GM18519 (cell line): ENCODE results near the gene SLC24A3.
"Not testable (repeated sequence)": the region's sequence is repeated elsewhere in the genome, so short reads cannot be mapped to it uniquely, and the experiment has no call there.

Experiments
- ATAC-seq: cut with Tn5 transposase; IDR thresholded peaks from one replicate; pipeline ENCODE4 v1.9.1; 2021; ENCODE audit warnings: mild to moderate bottlenecking, moderate library complexity; ENCODE audit not compliant: unreplicated experiment, low FRiP score

Gene SLC24A3

GRCh38 chr20:19609642-19610223 lies 397.3 kb downstream of the SLC24A3 start:
- no peak for ATAC-seq

GRCh38 chr20:19615629-19616028 lies 403.2 kb downstream of the SLC24A3 start:
- ATAC-seq, result no peak

GRCh38 chr20:19616081-19616480 lies 403.6 kb downstream of the SLC24A3 start:
- ATAC-seq, result no peak

GRCh38 chr20:19616620-19617019 lies 404.2 kb downstream of the SLC24A3 start:
- ATAC-seq, result no peak

GRCh38 chr20:19617256-19617655 lies 404.8 kb downstream of the SLC24A3 start:
- no peak for ATAC-seq

- no peak for ATAC-seq
Observed at GRCh38 chr20:19618711-19619110, 406.3 kb downstream of the SLC24A3 start.

- no peak for ATAC-seq
Observed at GRCh38 chr20:19619904-19620430, 407.5 kb downstream of the SLC24A3 start.

GRCh38 chr20:19620446-19620845 lies 408.0 kb downstream of the SLC24A3 start:
- ATAC-seq, result no peak

GRCh38 chr20:19621072-19621471 lies 408.6 kb downstream of the SLC24A3 start:
- ATAC-seq, result no peak

GRCh38 chr20:19624221-19624965 lies 412.0 kb downstream of the SLC24A3 start:
- no peak for ATAC-seq

- ATAC-seq, result no peak
Observed at GRCh38 chr20:19625426-19625825, 413.0 kb downstream of the SLC24A3 start.

GRCh38 chr20:19626896-19627295 lies 414.5 kb downstream of the SLC24A3 start:
- no peak for ATAC-seq

GRCh38 chr20:19628570-19629134 lies 416.2 kb downstream of the SLC24A3 start:
- ATAC-seq, result no peak

- no peak for ATAC-seq
Observed at GRCh38 chr20:19631410-19631809, 419.0 kb downstream of the SLC24A3 start.

GRCh38 chr20:19633985-19634384 lies 421.5 kb downstream of the SLC24A3 start:
- ATAC-seq, result no peak

- ATAC-seq, result not testable (repeated sequence)
Observed at GRCh38 chr20:19639471-19640045, 427.1 kb downstream of the SLC24A3 start.

- no peak for ATAC-seq
Observed at GRCh38 chr20:19642860-19643259, 430.4 kb downstream of the SLC24A3 start.

GRCh38 chr20:19644085-19644484 lies 431.6 kb downstream of the SLC24A3 start:
- ATAC-seq, result no peak

- ATAC-seq, result no peak
Observed at GRCh38 chr20:19646963-19647362, 434.5 kb downstream of the SLC24A3 start.

GRCh38 chr20:19648024-19648423 lies 435.6 kb downstream of the SLC24A3 start:
- ATAC-seq, result no peak

- no peak for ATAC-seq
Observed at GRCh38 chr20:19649041-19649440, 436.6 kb downstream of the SLC24A3 start.
